ENCODE data around the gene PCAT6.

Gene PCAT6

GRCh38 chr1:202810615-202811295, at the start of gene PCAT6:
Gene PCAT6 (plus strand): TSS chr1:202810954.
- no peak for TF ChIP-seq CTCF (IDR thresholded peaks at IDR 0.05; ENCODE audit: insufficient read depth, low read depth, low read length, missing control alignments)
- peak within 1 kb of the TSS; percentile 73 for H3K4me3 ChIP-seq (ENCODE audit: low read length)
- DNase-seq (ENCODE audit: low read depth), result peak; percentile 95

DNA sequence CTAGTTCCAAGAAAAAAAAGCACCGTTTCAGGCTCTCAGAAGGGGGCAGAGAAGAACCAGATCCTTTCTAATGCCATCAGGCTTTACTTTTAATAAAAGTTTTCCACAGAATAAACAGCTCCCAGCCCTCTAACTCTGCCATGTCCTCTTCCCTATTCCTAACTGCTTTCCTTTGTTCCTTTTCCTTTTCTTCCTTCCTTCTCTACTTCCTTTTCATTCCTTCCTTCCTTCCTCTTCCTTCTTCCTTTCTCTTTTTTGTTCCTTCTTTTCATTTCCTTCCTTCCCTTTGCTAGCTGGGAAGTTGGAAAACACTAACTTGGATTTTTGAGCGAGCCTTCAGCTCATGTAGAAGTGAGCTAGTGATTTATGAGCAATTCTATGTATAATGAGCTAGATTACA, 48.7 kb upstream of the PCAT6 start:
- no peak overlapping the region for H3K4me3 ChIP-seq (ENCODE audit: low read length)
- no peak for DNase-seq (ENCODE audit: low read depth)
- TF ChIP-seq CTCF (IDR thresholded peaks at IDR 0.05; ENCODE audit: insufficient read depth, low read depth, low read length, missing control alignments), result no peak

- no peak for TF ChIP-seq CTCF (IDR thresholded peaks at IDR 0.05; ENCODE audit: insufficient read depth, low read depth, low read length, missing control alignments)
- no peak overlapping the region for H3K4me3 ChIP-seq (ENCODE audit: low read length)
- no peak for DNase-seq (ENCODE audit: low read depth)
Observed at GRCh38 chr1:202765721-202766120, 45.0 kb upstream of the PCAT6 start.

DNA sequence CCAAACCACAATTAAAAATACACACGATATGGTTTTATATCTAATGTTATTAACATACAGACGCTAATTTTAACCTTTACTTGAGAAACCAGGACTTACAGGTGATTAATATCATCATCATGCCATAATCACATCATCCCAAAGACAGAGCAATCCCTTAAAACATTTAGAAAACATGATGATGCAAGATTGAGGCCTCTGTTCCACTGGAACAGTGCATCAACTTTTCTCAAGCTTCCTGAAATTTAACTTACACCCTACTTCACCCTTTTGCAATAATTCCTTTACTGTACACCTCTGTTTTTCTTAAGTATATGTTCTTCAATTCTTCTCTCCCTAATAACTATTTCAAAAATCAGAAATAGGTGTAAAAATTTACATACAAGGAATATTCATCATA, 40.6 kb upstream of the PCAT6 start:
- no peak for TF ChIP-seq CTCF (IDR thresholded peaks at IDR 0.05; ENCODE audit: insufficient read depth, low read depth, low read length, missing control alignments)
- DNase-seq (ENCODE audit: low read depth), result no peak

DNA sequence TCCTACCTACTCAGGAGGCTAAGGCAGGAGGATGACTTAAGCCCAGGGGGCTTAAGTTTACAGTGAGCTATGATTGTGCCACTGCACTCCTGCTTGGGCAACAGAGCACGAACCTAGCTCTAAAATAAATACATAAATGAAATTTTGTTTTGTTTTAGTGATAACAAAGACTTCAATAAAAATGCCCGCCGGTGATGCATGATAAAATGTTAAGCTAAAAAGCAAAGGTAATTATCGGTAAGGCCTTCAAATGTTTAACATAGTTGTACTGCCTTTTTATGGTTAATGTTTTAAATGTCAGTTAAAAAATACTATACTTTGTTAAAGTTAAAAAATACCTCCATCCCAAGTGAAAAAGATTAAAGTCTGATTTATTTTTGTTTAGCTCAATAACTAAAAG, 29.6 kb upstream of the PCAT6 start:
- DNase-seq (ENCODE audit: low read depth), result no peak
- no peak overlapping the region for H3K4me3 ChIP-seq (ENCODE audit: low read length)
- TF ChIP-seq CTCF (IDR thresholded peaks at IDR 0.05; ENCODE audit: insufficient read depth, low read depth, low read length, missing control alignments), result no peak

More for the DNA sequence above, 40.6 kb upstream of the PCAT6 start:
- no peak overlapping the region for H3K4me3 ChIP-seq (ENCODE audit: low read length)

- H3K4me3 ChIP-seq (ENCODE audit: low read length), result no peak overlapping the region
- no peak for DNase-seq (ENCODE audit: low read depth)
- no peak for TF ChIP-seq CTCF (IDR thresholded peaks at IDR 0.05; ENCODE audit: insufficient read depth, low read depth, low read length, missing control alignments)
Observed at GRCh38 chr1:202786804-202787203, 23.9 kb upstream of the PCAT6 start.

DNA sequence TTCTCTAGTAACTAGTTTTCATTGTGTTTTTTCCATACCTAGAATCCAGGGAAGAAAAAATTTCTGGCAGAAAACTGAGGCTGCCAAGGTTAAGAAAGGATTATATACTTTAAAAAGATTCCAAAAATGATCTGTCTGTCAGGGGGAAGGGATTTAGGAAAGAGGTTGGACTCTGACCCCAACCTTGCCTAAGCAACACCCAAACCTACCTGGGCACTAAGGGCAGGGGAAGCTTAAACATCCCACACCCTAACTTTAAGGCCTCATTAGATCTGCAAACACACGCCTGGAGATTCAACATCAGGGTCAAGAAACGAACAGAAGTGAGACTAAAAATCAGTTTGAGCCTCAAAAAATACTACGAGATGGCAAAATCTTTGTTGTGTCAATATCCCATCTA, 22.0 kb upstream of the PCAT6 start:
- no peak for TF ChIP-seq CTCF (IDR thresholded peaks at IDR 0.05; ENCODE audit: insufficient read depth, low read depth, low read length, missing control alignments)
- H3K4me3 ChIP-seq (ENCODE audit: low read length), result no peak overlapping the region
- no peak for DNase-seq (ENCODE audit: low read depth)
